ENCODE data around the gene ATCAY.

ATCAY gene

GRCh38 chr19:3907626-3908265, 27.3 kb downstream of the ATCAY start:
- no peaks in the 10 kb centered on the region for H3K36me3 ChIP-seq (ENCODE audit: control insufficient read depth, insufficient read depth, low read length, severe bottlenecking)
- no peak for DNase-seq (ENCODE audit: low read depth)
- no peaks in the 10 kb centered on the region for H3K4me1 ChIP-seq (ENCODE audit: control insufficient read depth, insufficient read depth, low read length)
- no peak overlapping the region for H3K4me3 ChIP-seq (ENCODE audit: low read length)
- peaks cover 6% of the 10 kb centered on the region for H3K9me3 ChIP-seq (ENCODE audit: control insufficient read depth, low read length)
- peaks cover 17% of the 10 kb centered on the region for H3K27me3 ChIP-seq (replicated peaks; ENCODE audit: control insufficient read depth, insufficient read depth, low read length)
- H3K9ac ChIP-seq (ENCODE audit: low read length) = no peak overlapping the region

DNA sequence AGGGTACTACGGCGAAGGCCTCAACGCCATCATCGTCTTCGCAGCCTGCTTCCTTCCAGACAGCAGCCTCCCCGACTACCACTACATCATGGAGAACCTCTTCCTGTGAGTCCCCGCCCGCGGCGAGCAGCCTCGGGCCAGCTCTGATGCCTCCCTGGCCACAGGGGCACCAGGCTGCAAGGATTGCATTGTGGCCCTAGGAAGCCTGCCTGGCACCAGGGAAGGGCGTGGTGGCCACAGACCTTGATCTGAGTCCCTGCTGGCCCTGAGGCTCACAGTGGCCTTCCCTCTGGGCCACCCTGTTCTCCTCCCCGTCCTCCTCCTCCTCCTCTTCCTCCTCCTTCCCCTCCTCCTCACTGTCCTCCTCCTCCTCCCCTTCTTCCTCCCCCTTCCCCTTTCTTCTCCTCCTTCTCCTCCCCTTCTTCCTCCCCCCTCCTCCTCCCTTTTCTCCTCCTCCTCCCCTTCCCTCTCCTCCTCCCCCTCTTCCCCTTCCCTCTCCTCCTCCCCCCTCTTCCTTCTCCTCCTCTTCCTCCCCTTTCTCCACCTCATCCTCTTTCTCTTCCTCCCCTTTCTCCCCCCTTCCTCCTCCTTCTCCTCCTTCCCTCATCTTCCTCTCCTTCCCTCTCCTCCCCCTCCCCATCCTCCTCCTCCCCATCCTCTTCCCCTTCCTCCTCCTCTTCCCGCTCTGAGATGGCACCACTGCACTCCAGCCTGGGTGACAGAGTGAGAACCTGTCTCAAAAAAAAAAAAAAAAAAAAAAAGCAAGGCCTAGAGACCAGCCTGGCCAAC, 28.0 kb downstream of the ATCAY start:
- DNase-seq (ENCODE audit: low read depth) = no peak
- H3K36me3 ChIP-seq (ENCODE audit: control insufficient read depth, insufficient read depth, low read length, severe bottlenecking) = no peaks in the 10 kb centered on the region
- peaks cover 13% of the 10 kb centered on the region for H3K27me3 ChIP-seq (replicated peaks; ENCODE audit: control insufficient read depth, insufficient read depth, low read length)
- no peaks in the 10 kb centered on the region for H3K4me1 ChIP-seq (ENCODE audit: control insufficient read depth, insufficient read depth, low read length)
- no peak overlapping the region for H3K9ac ChIP-seq (ENCODE audit: low read length)
- H3K4me3 ChIP-seq (ENCODE audit: low read length) = no peak overlapping the region
- peaks cover 6% of the 10 kb centered on the region for H3K9me3 ChIP-seq (ENCODE audit: control insufficient read depth, low read length)

- Histone ChIP-seq H3K9ac (ENCODE audit: low read length) (no peak overlapping the region), H3K4me1 (ENCODE audit: control insufficient read depth, insufficient read depth, low read length) (no peaks in the 10 kb centered on the region), H3K36me3 (ENCODE audit: control insufficient read depth, insufficient read depth, low read length, severe bottlenecking) (no peaks in the 10 kb centered on the region), H3K27me3 (replicated peaks; ENCODE audit: control insufficient read depth, insufficient read depth, low read length) (peaks cover 8% of the 10 kb centered on the region), H3K9me3 (ENCODE audit: control insufficient read depth, low read length) (peaks cover 6% of the 10 kb centered on the region), H3K4me3 (ENCODE audit: low read length) (no peak overlapping the region)
- DNase-seq (ENCODE audit: low read depth) = no peak
Observed at GRCh38 chr19:3910105-3910504, 29.6 kb downstream of the ATCAY start.

DNA sequence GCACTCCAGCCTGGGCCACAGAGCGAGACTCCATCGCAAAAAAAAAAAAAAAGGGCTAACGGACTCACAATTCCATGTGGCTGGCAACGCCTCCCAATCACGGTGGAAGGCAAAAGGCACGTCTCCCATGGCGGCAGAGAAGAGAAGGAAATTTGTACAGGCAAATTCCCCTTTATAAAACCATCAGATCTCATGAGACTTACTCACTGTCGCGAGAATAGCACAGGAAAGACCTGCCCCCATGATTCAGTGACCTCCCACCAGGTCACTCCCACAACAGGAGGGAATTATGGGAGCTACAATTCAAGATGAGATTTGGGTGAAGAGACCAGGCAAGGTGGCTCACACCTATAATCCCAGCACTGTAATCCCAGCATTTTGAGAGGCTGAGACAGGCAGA, 33.7 kb downstream of the ATCAY start:
- no peaks in the 10 kb centered on the region for H3K4me1 ChIP-seq (ENCODE audit: control insufficient read depth, insufficient read depth, low read length)
- no peak overlapping the region for H3K9ac ChIP-seq (ENCODE audit: low read length)
- H3K27me3 ChIP-seq (replicated peaks; ENCODE audit: control insufficient read depth, insufficient read depth, low read length) = no peaks in the 10 kb centered on the region
- no peaks in the 10 kb centered on the region for H3K36me3 ChIP-seq (ENCODE audit: control insufficient read depth, insufficient read depth, low read length, severe bottlenecking)
- no peak overlapping the region for H3K4me3 ChIP-seq (ENCODE audit: low read length)
- H3K9me3 ChIP-seq (ENCODE audit: control insufficient read depth, low read length) = peaks cover 6% of the 10 kb centered on the region
- DNase-seq (ENCODE audit: low read depth) = no peak

DNA sequence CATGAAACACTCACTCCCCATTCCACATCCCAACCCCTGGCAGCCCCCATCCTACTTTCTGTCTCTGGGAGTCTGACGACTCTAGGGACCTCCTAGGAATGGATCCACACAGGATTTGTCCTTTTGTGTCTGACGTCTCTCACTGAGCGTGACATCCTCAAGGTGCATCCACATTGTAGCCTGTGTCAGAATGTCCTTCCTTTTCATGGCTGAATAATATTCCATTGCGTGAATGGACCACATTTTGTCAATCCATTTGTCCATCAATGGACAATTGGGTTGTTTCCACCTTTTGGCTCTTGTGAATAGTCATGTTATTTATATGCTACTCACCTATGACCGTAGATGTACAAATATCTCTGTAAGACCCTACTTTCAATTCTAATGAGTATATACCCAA, 35.5 kb downstream of the ATCAY start:
- no peaks in the 10 kb centered on the region for H3K4me1 ChIP-seq (ENCODE audit: control insufficient read depth, insufficient read depth, low read length)
- DNase-seq (ENCODE audit: low read depth) = no peak
- no peaks in the 10 kb centered on the region for H3K36me3 ChIP-seq (ENCODE audit: control insufficient read depth, insufficient read depth, low read length, severe bottlenecking)
- H3K27me3 ChIP-seq (replicated peaks; ENCODE audit: control insufficient read depth, insufficient read depth, low read length) = no peaks in the 10 kb centered on the region
- no peak overlapping the region for H3K9ac ChIP-seq (ENCODE audit: low read length)
- H3K9me3 ChIP-seq (ENCODE audit: control insufficient read depth, low read length) = peaks cover 6% of the 10 kb centered on the region
- H3K4me3 ChIP-seq (ENCODE audit: low read length) = no peak overlapping the region

GRCh38 chr19:3919793-3920192, 39.3 kb downstream of the ATCAY start:
- DNase-seq (ENCODE audit: low read depth) = no peak
- Histone ChIP-seq H3K9ac (ENCODE audit: low read length) (no peak overlapping the region), H3K4me3 (ENCODE audit: low read length) (no peak overlapping the region), H3K36me3 (ENCODE audit: control insufficient read depth, insufficient read depth, low read length, severe bottlenecking) (no peaks in the 10 kb centered on the region), H3K27me3 (replicated peaks; ENCODE audit: control insufficient read depth, insufficient read depth, low read length) (no peaks in the 10 kb centered on the region), H3K9me3 (ENCODE audit: control insufficient read depth, low read length) (peaks cover 28% of the 10 kb centered on the region), H3K4me1 (ENCODE audit: control insufficient read depth, insufficient read depth, low read length) (no peaks in the 10 kb centered on the region)

DNA sequence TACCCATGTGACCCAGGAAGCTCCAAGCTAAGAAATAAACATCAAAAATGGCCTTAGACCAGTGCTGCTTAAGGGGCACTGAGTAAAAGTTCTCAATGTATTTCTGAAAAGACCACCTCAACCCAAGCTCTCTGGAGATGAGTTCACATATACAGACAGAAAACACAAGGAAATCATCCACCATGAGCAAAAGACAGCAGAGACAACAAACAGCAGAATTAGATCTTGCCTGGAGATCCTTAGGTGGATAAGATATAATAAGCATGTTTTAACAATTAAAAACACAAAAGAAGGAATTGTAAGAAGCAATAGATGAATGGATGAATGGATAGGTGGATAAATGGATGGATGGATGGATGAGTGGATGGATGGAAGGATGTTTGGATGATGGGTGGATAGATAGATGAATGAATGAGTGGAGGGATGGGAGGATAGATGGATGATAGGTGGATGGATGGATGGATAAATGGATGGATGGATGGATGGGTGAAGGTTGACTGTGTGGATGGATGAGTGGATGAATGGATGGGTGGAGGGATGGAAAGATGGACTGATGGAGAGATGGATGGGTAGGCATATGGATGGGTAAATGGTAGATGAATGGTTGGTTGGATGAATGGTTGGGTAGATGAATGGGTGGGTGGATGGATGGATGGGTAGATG, 42.7 kb downstream of the ATCAY start:
- no peak for DNase-seq (ENCODE audit: low read depth)

GRCh38 chr19:3923912-3924311, 43.4 kb downstream of the ATCAY start:
- H3K27me3 ChIP-seq (replicated peaks; ENCODE audit: control insufficient read depth, insufficient read depth, low read length) = no peaks in the 10 kb centered on the region
- H3K4me3 ChIP-seq (ENCODE audit: low read length) = no peak overlapping the region
- H3K4me1 ChIP-seq (ENCODE audit: control insufficient read depth, insufficient read depth, low read length) = no peaks in the 10 kb centered on the region
- H3K9ac ChIP-seq (ENCODE audit: low read length) = no peak overlapping the region
- no peaks in the 10 kb centered on the region for H3K36me3 ChIP-seq (ENCODE audit: control insufficient read depth, insufficient read depth, low read length, severe bottlenecking)
- DNase-seq (ENCODE audit: low read depth) = no peak
- peaks cover 35% of the 10 kb centered on the region for H3K9me3 ChIP-seq (ENCODE audit: control insufficient read depth, low read length)

More for the DNA sequence above, 42.7 kb downstream of the ATCAY start:
- Histone ChIP-seq H3K9ac (ENCODE audit: low read length) (no peak overlapping the region), H3K4me3 (ENCODE audit: low read length) (no peak overlapping the region), H3K4me1 (ENCODE audit: control insufficient read depth, insufficient read depth, low read length) (no peaks in the 10 kb centered on the region), H3K27me3 (replicated peaks; ENCODE audit: control insufficient read depth, insufficient read depth, low read length) (no peaks in the 10 kb centered on the region), H3K9me3 (ENCODE audit: control insufficient read depth, low read length) (peaks cover 35% of the 10 kb centered on the region), H3K36me3 (ENCODE audit: control insufficient read depth, insufficient read depth, low read length, severe bottlenecking) (no peaks in the 10 kb centered on the region)

DNA sequence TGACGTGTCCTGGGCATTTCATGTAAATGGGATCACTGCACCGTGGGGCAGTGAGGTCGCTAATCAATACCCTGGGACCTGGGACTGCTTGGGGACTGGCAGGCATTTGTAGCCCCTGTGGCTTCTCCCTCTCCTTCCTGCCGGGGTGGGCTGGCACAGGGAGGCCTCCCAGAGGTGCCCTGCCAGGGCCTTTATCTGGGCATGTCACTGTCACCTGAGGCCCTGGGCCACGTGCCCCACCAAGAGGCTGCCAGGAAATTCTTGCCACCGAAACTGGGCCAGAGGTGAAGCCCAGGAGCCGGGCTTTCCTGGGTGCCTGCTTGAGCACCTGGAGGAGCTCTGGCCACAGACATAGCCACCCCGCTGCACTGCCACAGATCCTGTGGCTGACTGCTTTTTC, 50.6 kb downstream of the ATCAY start:
- Histone ChIP-seq H3K9ac (ENCODE audit: low read length) (no peak overlapping the region), H3K36me3 (ENCODE audit: control insufficient read depth, insufficient read depth, low read length, severe bottlenecking) (no peaks in the 10 kb centered on the region)

DNA sequence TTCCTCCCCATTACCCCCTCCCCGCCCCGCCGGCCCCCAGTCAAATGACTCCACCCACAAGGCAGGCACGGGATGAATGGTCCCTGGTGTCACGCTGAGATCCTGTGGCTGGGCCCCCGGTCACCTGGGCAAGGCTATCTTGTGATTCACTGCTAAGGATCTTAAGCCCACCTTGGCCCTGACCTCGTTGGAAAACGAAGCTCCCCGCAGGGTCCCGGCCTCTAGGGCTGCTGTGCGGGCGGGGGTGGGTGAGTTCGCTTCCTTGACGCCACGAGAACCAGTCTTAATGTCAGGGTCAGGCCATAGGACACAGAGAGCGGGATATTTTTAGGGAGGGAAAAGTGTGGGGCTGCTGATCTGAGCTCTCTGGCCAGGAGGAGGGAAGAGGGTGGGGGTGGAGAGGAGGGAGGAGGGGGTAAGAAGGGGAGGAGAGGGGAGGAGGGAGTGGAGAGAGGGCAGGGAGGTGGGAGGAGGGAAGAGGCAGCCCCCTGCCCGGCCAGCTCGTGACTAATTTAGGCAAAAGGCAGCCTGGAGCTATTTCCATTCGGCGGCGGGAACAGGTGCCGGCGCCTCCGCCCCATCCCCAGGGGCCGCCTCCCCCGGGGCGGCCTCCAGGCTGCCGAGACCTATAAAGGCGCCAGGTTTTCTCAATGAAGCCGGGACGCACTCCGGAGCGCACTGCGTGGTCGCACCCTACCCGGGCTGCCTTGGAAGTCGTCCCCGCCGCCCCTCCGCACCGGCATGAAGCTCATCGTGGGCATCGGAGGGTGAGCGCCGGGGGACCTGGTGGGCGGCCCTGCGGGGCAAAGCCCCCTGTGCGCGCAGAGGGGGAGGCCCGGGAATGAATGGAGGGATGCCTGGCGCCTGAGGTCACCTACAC, 52.7 kb downstream of the ATCAY start, which contains the start of gene NMRK2:
Gene NMRK2 (plus strand): TSS at position 139 of the 880 bp plus-strand sequence. CDS start 603 bp downstream, at position 742.
- H3K36me3 ChIP-seq (ENCODE audit: control insufficient read depth, insufficient read depth, low read length, severe bottlenecking) = no peaks in the 10 kb centered on the region
- H3K27me3 ChIP-seq (replicated peaks; ENCODE audit: control insufficient read depth, insufficient read depth, low read length) = peaks cover 23% of the 10 kb centered on the region
- DNase-seq (ENCODE audit: low read depth) = no peak
- no peak within 1 kb of the TSS for H3K4me3 ChIP-seq (ENCODE audit: low read length)
- no peak within 1 kb of the TSS for H3K9ac ChIP-seq (ENCODE audit: low read length)
- H3K4me1 ChIP-seq (ENCODE audit: control insufficient read depth, insufficient read depth, low read length) = no peaks in the 10 kb centered on the region
- H3K9me3 ChIP-seq (ENCODE audit: control insufficient read depth, low read length) = no peaks in the 10 kb centered on the region

More for the DNA sequence above, 50.6 kb downstream of the ATCAY start:
- Histone ChIP-seq H3K27me3 (replicated peaks; ENCODE audit: control insufficient read depth, insufficient read depth, low read length) (peaks cover 16% of the 10 kb centered on the region), H3K4me3 (ENCODE audit: low read length) (no peak overlapping the region), H3K4me1 (ENCODE audit: control insufficient read depth, insufficient read depth, low read length) (no peaks in the 10 kb centered on the region), H3K9me3 (ENCODE audit: control insufficient read depth, low read length) (no peaks in the 10 kb centered on the region)
- DNase-seq (ENCODE audit: low read depth) = no peak

Data from adipocyte (in vitro differentiated cells).